Measurements from ENCODE around the gene VPS41.

Gene VPS41

DNA sequence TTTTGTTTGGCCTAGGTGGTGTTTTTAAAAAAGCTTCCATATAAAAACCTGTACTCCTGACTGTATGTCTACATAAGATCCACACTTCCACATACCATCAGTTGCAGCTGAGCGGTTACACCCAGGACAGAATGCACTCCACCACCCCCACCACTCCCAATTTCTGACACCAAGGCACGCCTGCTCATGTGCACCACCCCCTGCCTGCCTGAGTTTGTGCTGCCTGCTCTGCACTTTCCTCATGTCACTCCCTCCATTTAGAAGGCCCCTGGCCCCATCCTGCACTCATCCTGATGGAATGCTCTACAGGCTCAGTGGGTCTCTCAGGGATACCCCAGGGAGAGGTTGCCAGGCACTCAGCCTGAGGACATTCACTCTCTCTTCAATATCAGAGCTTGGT lies 6.5 kb downstream of the VPS41 start:
- no peak overlapping the region for H3K4me2 ChIP-seq (ENCODE audit: low read depth, low read length)
- H3K27me3 ChIP-seq (replicated peaks; ENCODE audit: insufficient read depth, low read length), result no peaks in the 10 kb centered on the region
- peaks cover 63% of the 10 kb centered on the region for H3K79me2 ChIP-seq (ENCODE audit: low read length)
- H4K20me1 ChIP-seq (ENCODE audit: insufficient read depth, low read length), result no peaks in the 10 kb centered on the region
- no peaks in the 10 kb centered on the region for H3K9me2 ChIP-seq (replicated peaks; ENCODE audit: insufficient read depth, low read length)
- peaks cover 6% of the 10 kb centered on the region for H3F3A ChIP-seq (ENCODE audit: insufficient read depth, low read length)
- no peaks in the 10 kb centered on the region for H3K36me3 ChIP-seq (replicated peaks; ENCODE audit: insufficient read depth, low read length)
- H3K27ac ChIP-seq (ENCODE audit: low read length), result no peak overlapping the region
- H3K9ac ChIP-seq (ENCODE audit: low read length), result no peak overlapping the region
- no peak for DNase-seq
- TF ChIP-seq, protein P1, sequence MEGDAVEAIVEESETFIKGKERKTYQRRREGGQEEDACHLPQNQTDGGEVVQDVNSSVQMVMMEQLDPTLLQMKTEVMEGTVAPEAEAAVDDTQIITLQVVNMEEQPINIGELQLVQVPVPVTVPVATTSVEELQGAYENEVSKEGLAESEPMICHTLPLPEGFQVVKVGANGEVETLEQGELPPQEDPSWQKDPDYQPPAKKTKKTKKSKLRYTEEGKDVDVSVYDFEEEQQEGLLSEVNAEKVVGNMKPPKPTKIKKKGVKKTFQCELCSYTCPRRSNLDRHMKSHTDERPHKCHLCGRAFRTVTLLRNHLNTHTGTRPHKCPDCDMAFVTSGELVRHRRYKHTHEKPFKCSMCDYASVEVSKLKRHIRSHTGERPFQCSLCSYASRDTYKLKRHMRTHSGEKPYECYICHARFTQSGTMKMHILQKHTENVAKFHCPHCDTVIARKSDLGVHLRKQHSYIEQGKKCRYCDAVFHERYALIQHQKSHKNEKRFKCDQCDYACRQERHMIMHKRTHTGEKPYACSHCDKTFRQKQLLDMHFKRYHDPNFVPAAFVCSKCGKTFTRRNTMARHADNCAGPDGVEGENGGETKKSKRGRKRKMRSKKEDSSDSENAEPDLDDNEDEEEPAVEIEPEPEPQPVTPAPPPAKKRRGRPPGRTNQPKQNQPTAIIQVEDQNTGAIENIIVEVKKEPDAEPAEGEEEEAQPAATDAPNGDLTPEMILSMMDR (IDR thresholded peaks at IDR 0.05; ENCODE audit: low read length), result no peak
- no peak for TF ChIP-seq EZH2 (optimal IDR thresholded peaks at IDR 0.05; ENCODE audit: low read depth, low read length)
- TF ChIP-seq EZH2phosphoT487 (IDR thresholded peaks at IDR 0.05; ENCODE audit: low read length), result no peak
- peaks cover 18% of the 10 kb centered on the region for H3K4me1 ChIP-seq (ENCODE audit: low read length)
- no peak overlapping the region for H2AFZ ChIP-seq (ENCODE audit: low read length)
- H3K9me3 ChIP-seq (replicated peaks; ENCODE audit: insufficient read depth, low read length), result no peaks in the 10 kb centered on the region
- no peak overlapping the region for H3K4me3 ChIP-seq (ENCODE audit: low read length)

DNA sequence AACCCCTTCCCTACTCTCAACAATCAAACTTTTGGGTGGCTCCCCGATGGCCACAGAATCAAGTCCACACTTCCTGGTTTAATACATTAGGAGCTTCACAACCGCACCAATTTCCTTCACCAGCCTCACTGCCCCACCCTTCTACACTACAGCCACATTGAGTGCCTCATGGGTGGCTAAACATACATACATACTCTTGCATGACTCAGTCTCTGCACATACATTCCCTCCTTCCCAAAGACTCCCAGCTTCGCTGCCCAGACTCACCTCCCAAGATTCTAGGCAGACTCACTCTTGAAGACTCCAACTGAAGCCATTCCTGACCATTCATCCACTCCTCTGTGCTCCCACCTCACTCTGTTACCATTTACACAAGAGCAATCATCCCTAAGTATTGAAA lies 15.9 kb downstream of the VPS41 start:
- TF ChIP-seq EZH2 (optimal IDR thresholded peaks at IDR 0.05; ENCODE audit: low read depth, low read length) (no peak), EZH2phosphoT487 (IDR thresholded peaks at IDR 0.05; ENCODE audit: low read length) (no peak)
- TF ChIP-seq, protein P1 (IDR thresholded peaks at IDR 0.05; ENCODE audit: low read length), result no peak
- H3K9me2 ChIP-seq (replicated peaks; ENCODE audit: insufficient read depth, low read length), result no peaks in the 10 kb centered on the region
- H3K36me3 ChIP-seq (replicated peaks; ENCODE audit: insufficient read depth, low read length), result 0 out of 2 replicates have a peak, but pooled peaks cover 3% of the 10 kb centered on the region
- no peaks in the 10 kb centered on the region for H4K20me1 ChIP-seq (ENCODE audit: insufficient read depth, low read length)
- DNase-seq, result no peak
- H3K79me2 ChIP-seq (ENCODE audit: low read length), result peaks cover 8% of the 10 kb centered on the region
- H3K4me1 ChIP-seq (ENCODE audit: low read length), result no peaks in the 10 kb centered on the region
- no peak overlapping the region for H3K9ac ChIP-seq (ENCODE audit: low read length)
- no peaks in the 10 kb centered on the region for H3K9me3 ChIP-seq (replicated peaks; ENCODE audit: insufficient read depth, low read length)
- no peaks in the 10 kb centered on the region for H3F3A ChIP-seq (ENCODE audit: insufficient read depth, low read length)
- no peak overlapping the region for H2AFZ ChIP-seq (ENCODE audit: low read length)
- H3K27ac ChIP-seq (ENCODE audit: low read length), result no peak overlapping the region
- H3K4me2 ChIP-seq (ENCODE audit: low read depth, low read length), result no peak overlapping the region
- no peaks in the 10 kb centered on the region for H3K27me3 ChIP-seq (replicated peaks; ENCODE audit: insufficient read depth, low read length)
- no peak overlapping the region for H3K4me3 ChIP-seq (ENCODE audit: low read length)

DNA sequence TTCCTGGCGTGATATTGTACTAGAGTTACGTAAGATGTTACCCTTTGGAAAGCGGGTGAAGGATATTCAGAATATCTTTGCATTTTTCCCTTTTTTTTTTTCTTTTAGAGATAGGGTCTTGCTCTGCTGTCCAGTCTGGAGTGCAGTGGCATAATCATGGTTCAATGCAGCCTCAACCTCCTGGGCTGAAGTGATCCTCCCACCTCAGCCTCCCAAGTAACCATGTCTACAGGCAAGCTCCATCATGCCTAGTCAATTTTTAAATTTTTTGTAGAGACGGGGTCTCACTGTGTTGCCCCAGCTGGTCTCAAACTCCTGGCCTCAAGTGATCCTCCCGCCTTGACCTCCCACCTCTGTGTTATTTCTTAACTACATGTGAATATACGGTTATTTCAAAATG lies 18.4 kb downstream of the VPS41 start:
- Histone ChIP-seq H3K9me3 (replicated peaks; ENCODE audit: insufficient read depth, low read length) (no peaks in the 10 kb centered on the region), H3K4me2 (ENCODE audit: low read depth, low read length) (no peak overlapping the region), H3K36me3 (replicated peaks; ENCODE audit: insufficient read depth, low read length) (0 out of 2 replicates have a peak, but pooled peaks cover 3% of the 10 kb centered on the region), H3K27me3 (replicated peaks; ENCODE audit: insufficient read depth, low read length) (no peaks in the 10 kb centered on the region), H3K9me2 (replicated peaks; ENCODE audit: insufficient read depth, low read length) (no peaks in the 10 kb centered on the region), H3K9ac (ENCODE audit: low read length) (no peak overlapping the region), H3K4me3 (ENCODE audit: low read length) (no peak overlapping the region), H4K20me1 (ENCODE audit: insufficient read depth, low read length) (no peaks in the 10 kb centered on the region), H3K4me1 (ENCODE audit: low read length) (no peaks in the 10 kb centered on the region), H3K27ac (ENCODE audit: low read length) (no peak overlapping the region), H3K79me2 (ENCODE audit: low read length) (peaks cover 14% of the 10 kb centered on the region), H3F3A (ENCODE audit: insufficient read depth, low read length) (no peaks in the 10 kb centered on the region), H2AFZ (ENCODE audit: low read length) (no peak overlapping the region)
- no peak for DNase-seq
- TF ChIP-seq, protein P1 (IDR thresholded peaks at IDR 0.05; ENCODE audit: low read length), result no peak
- TF ChIP-seq EZH2phosphoT487 (IDR thresholded peaks at IDR 0.05; ENCODE audit: low read length) (no peak), EZH2 (optimal IDR thresholded peaks at IDR 0.05; ENCODE audit: low read depth, low read length) (no peak)

Measured in MM.1S (cell line).